CD4-positive, alpha-beta T cell treated with Interleukin-4 for 4 hours (primary cell): ENCODE measurements around the gene SPATA13.
"Not testable (repeated sequence)": the region's sequence is repeated elsewhere in the genome, so short reads cannot be mapped to it uniquely, and the experiment has no call there.

Experiments
- DNase-seq: peaks from one replicate; pipeline ENCODE4 v3.0.0-alpha.2; 2020

The SPATA13 gene

GRCh38 chr13:24323036-24323738 is 162.7 kb downstream of the SPATA13 start:
- DNase-seq: no peak

GRCh38 chr13:24323739-24324075 is 163.2 kb downstream of the SPATA13 start:
- no peak for DNase-seq

- not testable (repeated sequence) for DNase-seq
Measured at GRCh38 chr13:24327598-24327997, 167.1 kb downstream of the SPATA13 start.

- no peak for DNase-seq
Measured at GRCh38 chr13:24328145-24328544, 167.6 kb downstream of the SPATA13 start.

GRCh38 chr13:24338721-24339120 is 178.2 kb downstream of the SPATA13 start:
- DNase-seq: no peak

GRCh38 chr13:24339937-24340607 is 179.6 kb downstream of the SPATA13 start:
- no peak for DNase-seq

- DNase-seq: no peak
Measured at GRCh38 chr13:24340608-24340955, 180.1 kb downstream of the SPATA13 start.

- no peak for DNase-seq
Measured at GRCh38 chr13:24341439-24341838, 180.9 kb downstream of the SPATA13 start.

- DNase-seq: no peak
Measured at GRCh38 chr13:24348385-24348784, 187.9 kb downstream of the SPATA13 start.

GRCh38 chr13:24348797-24349515 is 188.4 kb downstream of the SPATA13 start:
- DNase-seq: no peak

- DNase-seq: not testable (repeated sequence)
Measured at GRCh38 chr13:24349778-24350664, 189.5 kb downstream of the SPATA13 start.

- DNase-seq: no peak
Measured at GRCh38 chr13:24351423-24351822, 190.9 kb downstream of the SPATA13 start.

GRCh38 chr13:24353736-24354135 is 193.2 kb downstream of the SPATA13 start:
- DNase-seq: no peak

- DNase-seq: no peak
Measured at GRCh38 chr13:24355103-24355502, 194.6 kb downstream of the SPATA13 start.

GRCh38 chr13:24356270-24356669 is 195.8 kb downstream of the SPATA13 start:
- DNase-seq: no peak
